AG09309 (cell line): ENCODE results near the gene LSG1.

Source experiments
- DNase-seq: peaks from one replicate; pipeline ENCODE4 v3.0.0-alpha.2; 2010; ENCODE audit warnings: low read depth
- H3K4me3 ChIP-seq: 2 replicates; pipeline ENCODE4 v1.5.1; 2011; ENCODE audit warnings: mild to moderate bottlenecking, low read depth, low read length, moderate library complexity; ENCODE audit not compliant: control insufficient read depth
- TF ChIP-seq, protein P1 (sequence below): IDR thresholded peaks from 2 replicates; pipeline ENCODE4 v1.5.1; 2011; ENCODE audit warnings: mild to moderate bottlenecking, low read depth, low read length, inconsistent platforms; ENCODE audit not compliant: insufficient read depth, control insufficient read depth; ENCODE audit errors: missing control alignments

LSG1 gene

DNA sequence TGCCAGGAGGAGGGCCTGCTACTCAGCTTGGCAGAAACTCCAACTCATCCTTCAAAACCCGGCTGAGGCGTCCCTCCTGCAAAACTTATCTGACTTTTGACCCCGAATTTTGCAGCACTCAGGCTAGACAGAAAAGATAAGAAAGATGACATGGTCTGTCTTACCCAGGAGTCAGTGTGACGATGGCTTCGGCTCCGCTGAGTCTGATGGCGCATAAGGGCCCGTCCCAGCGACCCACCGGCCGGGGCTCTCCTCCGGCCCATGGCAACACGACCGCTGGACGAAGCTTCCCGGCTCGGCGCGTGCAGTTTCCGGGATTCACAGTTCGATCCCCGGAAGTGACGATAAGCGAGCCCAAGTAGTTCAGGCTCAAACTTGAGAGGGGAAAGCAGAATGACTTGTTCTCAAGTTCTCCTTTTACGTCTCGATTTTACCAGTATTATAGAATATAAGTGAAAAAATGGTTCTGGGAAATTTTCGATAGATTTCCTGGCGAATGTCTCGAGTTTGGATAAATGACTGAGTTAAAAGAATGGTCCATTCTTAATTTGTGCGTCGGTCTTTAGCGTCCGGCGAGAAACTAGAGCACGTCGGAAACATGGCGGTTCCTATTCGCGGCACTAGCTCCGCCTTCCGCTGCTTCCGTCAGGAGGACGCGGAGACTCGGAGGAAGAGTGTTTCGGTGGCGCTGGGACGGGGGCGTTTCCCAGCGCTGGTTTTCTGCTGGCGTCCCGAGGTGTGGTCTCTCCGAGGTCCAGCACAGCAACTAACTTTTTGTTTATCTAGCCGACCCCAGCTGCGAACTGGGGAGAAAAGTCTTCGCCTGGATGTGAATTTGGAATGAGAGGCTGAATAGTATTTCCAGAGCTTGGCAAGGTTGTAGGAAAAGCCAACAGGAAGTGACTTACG, at the start of gene LSG1:
Gene LSG1 (minus strand): TSS at position 292 of the 909 bp plus-strand sequence. CDS start 29 bp downstream, at position 263.
- H3K4me3 ChIP-seq = peak within 1 kb of the TSS; percentile 79
- peak; percentile 83 for DNase-seq
- TF ChIP-seq, protein P1, sequence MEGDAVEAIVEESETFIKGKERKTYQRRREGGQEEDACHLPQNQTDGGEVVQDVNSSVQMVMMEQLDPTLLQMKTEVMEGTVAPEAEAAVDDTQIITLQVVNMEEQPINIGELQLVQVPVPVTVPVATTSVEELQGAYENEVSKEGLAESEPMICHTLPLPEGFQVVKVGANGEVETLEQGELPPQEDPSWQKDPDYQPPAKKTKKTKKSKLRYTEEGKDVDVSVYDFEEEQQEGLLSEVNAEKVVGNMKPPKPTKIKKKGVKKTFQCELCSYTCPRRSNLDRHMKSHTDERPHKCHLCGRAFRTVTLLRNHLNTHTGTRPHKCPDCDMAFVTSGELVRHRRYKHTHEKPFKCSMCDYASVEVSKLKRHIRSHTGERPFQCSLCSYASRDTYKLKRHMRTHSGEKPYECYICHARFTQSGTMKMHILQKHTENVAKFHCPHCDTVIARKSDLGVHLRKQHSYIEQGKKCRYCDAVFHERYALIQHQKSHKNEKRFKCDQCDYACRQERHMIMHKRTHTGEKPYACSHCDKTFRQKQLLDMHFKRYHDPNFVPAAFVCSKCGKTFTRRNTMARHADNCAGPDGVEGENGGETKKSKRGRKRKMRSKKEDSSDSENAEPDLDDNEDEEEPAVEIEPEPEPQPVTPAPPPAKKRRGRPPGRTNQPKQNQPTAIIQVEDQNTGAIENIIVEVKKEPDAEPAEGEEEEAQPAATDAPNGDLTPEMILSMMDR = no peak

DNA sequence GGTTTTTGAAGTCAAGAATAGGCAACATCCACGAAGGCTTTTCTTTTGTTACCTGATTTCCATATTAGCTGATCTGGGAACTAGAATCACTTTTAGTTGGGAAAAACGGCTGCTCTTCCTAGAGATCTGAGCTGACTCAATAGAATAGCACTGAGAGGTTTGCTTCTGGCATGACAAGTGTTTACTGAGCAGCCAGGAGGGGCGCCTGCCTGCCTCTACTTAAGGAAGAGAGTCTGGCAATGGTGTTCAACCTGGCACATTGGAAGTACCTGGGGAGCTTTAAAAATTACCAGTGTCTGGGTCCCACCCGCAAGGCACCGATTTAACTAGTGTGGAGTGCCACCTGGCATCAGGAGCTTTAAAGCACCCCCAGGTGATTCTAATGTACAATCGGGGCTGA, 48.1 kb upstream of the LSG1 start:
- TF ChIP-seq, protein P1 = no peak
- H3K4me3 ChIP-seq = no peak overlapping the region
- no peak for DNase-seq

DNA sequence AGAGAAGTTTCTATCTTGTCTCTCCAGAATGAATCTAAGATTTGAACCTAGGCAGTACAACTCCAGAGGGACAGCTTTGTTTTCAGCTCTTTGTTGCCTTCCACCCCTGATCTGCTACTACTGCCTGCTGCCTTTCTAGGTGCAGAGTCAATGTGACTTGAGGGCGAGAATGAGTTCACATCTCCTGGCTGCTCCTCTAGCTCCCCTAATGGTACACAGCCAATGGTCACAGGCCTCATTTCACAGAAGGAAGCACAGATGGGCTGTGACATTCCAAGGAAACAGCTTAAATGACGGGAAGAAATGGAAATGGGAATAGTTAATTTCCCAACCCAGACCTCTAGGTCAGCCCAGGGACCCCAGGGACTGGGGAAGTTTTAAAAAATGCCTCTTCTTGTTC, 46.1 kb upstream of the LSG1 start:
- H3K4me3 ChIP-seq = no peak overlapping the region
- no peak for DNase-seq
- TF ChIP-seq, protein P1 = no peak

DNA sequence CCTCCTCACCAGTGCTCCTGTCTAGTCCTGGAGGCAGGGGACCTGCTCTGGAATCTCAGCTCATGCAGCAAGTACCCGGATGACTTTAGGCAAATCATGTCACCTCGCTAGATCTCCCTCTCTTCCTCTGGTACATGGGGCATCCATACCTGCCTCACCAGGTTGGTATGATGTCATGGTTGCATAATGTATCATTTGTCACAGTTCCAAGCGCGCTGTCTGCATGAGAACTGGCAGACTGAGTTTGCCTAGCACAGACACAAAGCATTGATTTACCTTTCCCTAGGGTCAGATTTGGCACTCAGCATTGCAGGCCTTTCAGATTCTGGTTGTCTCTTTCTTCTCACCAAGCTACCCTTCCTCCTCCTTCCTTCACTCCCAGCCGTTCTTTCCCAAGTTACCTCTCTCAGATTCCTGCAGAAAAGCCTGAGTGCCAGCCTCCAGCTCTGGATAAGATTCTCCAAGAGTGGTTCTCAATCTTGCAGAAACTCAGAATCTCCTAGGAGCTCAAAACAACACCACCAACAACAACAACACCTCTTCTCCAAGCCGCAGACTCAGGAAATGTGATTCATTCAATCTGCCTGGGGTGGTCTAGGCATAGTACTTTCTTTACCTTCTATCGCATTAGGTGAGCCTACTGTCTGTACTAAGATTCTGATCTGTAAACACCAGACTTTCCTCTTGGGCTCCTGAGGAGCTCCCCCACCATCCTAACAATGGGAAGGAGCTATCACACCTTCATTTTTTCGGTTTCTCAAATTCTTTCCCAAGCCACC, 43.2 kb upstream of the LSG1 start:
- H3K4me3 ChIP-seq = no peak overlapping the region
- no peak for DNase-seq
- TF ChIP-seq, protein P1 = no peak

DNA sequence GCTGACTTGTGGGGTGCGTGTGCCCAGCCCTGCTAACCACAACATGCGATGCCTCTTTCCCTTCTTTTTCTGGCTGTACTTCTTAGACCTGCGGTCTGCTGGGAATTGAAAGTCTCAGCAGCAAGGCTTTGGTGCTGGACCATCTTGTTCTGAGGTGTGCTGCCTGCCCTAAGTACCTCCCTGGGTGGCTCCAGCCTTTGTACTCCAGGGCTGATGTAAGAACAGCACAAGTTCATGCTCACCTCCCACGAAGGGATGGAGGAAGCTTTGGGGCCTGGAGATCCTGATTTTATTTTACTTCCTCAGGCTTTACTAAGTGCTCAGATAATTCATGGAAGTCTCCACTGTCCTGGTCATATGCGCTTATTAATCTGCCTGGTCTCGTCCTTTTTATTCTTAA, 42.6 kb upstream of the LSG1 start:
- DNase-seq = no peak
- H3K4me3 ChIP-seq = no peak overlapping the region
- TF ChIP-seq, protein P1 = no peak

DNA sequence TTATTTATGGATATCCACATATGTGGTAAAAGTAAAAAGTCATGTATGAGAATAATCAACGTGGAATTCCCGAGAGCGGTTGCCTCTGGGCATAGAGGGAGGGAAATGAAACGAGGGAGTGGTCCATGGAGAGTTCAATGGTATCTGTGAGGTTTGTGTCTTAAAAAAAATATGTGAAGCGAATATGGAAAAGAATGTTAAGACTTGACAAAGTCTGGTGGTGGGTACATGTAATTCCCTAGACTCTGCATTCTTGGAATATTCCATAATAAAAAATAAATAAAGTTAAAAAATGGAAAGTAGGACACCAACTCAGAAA, 42.1 kb upstream of the LSG1 start:
- DNase-seq = no peak
- TF ChIP-seq, protein P1 = no peak
- no peak overlapping the region for H3K4me3 ChIP-seq
